MM.1S (cell line): ENCODE results near the gene TRAPPC4.
"Not testable (repeated sequence)": the region's sequence is repeated elsewhere in the genome, so short reads cannot be mapped to it uniquely, and the experiment has no call there.

Source experiments
- CTCF ChIP-seq: fragments of 300-600 bp; sonication (generic); IDR thresholded peaks from 2 replicates; pipeline ENCODE4 v1.5.1; 2016; ENCODE audit warnings: antibody characterized with exemption, low read length, mixed read lengths
- EZH2 ChIP-seq: fragments of 300-600 bp; sonication (generic); optimal IDR thresholded peaks from 2 replicates; pipeline ENCODE3; 2017; ENCODE audit warnings: low read depth, mild to moderate bottlenecking, antibody characterized with exemption, low read length, mixed read lengths

- TF ChIP-seq CTCF, EZH2: not testable (repeated sequence)
Observed at GRCh38 chr11:119039471-119039870, 20.9 kb downstream of the TRAPPC4 start.
